GM19328 (cell line): ENCODE data around the gene CPTP.

Experiments
- ATAC-seq: cut with Tn5 transposase; IDR thresholded peaks from one replicate; pipeline ENCODE4 v1.9.1; 2021; ENCODE audit warnings: mild to moderate bottlenecking, moderate library complexity; ENCODE audit not compliant: unreplicated experiment

CPTP gene

GRCh38 chr1:1347026-1347595 is 22.5 kb downstream of the CPTP start:
- ATAC-seq: no peak

- ATAC-seq: no peak
Observed at GRCh38 chr1:1347663-1348419, 23.2 kb downstream of the CPTP start.

GRCh38 chr1:1348420-1349255 is 24.0 kb downstream of the CPTP start:
- peak; percentile 24 for ATAC-seq

GRCh38 chr1:1349256-1350012 is 24.8 kb downstream of the CPTP start, which contains the start of gene DVL1:
TSS of gene DVL1 (minus strand) at chr1:1349418. CDS start at chr1:1349065, 353 bp downstream.
- ATAC-seq: peak; percentile 68

GRCh38 chr1:1351511-1352427 is 27.2 kb downstream of the CPTP start:
- ATAC-seq: no peak

GRCh38 chr1:1352786-1353388 is 28.3 kb downstream of the CPTP start:
- no peak for ATAC-seq

GRCh38 chr1:1353389-1354151 is 29.0 kb downstream of the CPTP start:
- ATAC-seq: no peak

- ATAC-seq: no peak
Observed at GRCh38 chr1:1354271-1355247, 30.0 kb downstream of the CPTP start.

- no peak for ATAC-seq
Observed at GRCh38 chr1:1355416-1355815, 30.8 kb downstream of the CPTP start.

GRCh38 chr1:1356166-1356795 is 31.7 kb downstream of the CPTP start:
- no peak for ATAC-seq

GRCh38 chr1:1356796-1357401 is 32.3 kb downstream of the CPTP start:
- ATAC-seq: no peak

GRCh38 chr1:1357871-1358432 is 33.4 kb downstream of the CPTP start:
- no peak for ATAC-seq

- no peak for ATAC-seq
Observed at GRCh38 chr1:1358433-1359271, 34.0 kb downstream of the CPTP start, which contains the start of gene MXRA8. TSS of gene MXRA8 (minus strand) at chr1:1358555. CDS start at chr1:1358504, 51 bp downstream.

- no peak for ATAC-seq
Observed at GRCh38 chr1:1359308-1359663, 34.7 kb downstream of the CPTP start.

GRCh38 chr1:1359664-1360468 is 35.3 kb downstream of the CPTP start:
- ATAC-seq: no peak
